Testis (tissue), 3 donors: ENCODE results near the gene SEC16B. TPM values are rescaled to one million over a fixed set of nuclear protein-coding genes. Genes with fewer than 3 reads are reported as not detected.

ENCODE experiments used
- DNase-seq: peaks from one replicate; pipeline ENCODE4 v3.0.0-alpha.2; 2019
- H3K27ac ChIP-seq, 2 donors: fragments of 200-600 bp; sonication (generic); one replicate each; pipeline ENCODE4 v1.5.1; 2019
- H3K27me3 ChIP-seq: fragments of 200-600 bp; sonication (generic); one replicate; pipeline ENCODE4 v1.5.1; 2019
- H3K36me3 ChIP-seq: fragments of 200-600 bp; sonication (generic); one replicate; pipeline ENCODE4 v1.5.1; 2017; ENCODE audit warnings: low read depth; ENCODE audit errors: missing control alignments
- H3K4me1 ChIP-seq: fragments of 200-600 bp; sonication (generic); one replicate; pipeline ENCODE4 v1.5.1; 2019
- H3K4me3 ChIP-seq, 2 donors: fragments of 200-600 bp; sonication (generic); one replicate each; pipeline ENCODE4 v1.5.1; 2017 to 2019
- H3K9me3 ChIP-seq: fragments of 200-600 bp; sonication (generic); one replicate; pipeline ENCODE4 v1.5.1; 2017
- POLR2A ChIP-seq: fragments of 450-650 bp; IDR thresholded peaks from one replicate; pipeline ENCODE4 v1.6.1; 2017; ENCODE audit warnings: antibody characterized with exemption, mild to moderate bottlenecking, moderate library complexity
- WGBS, 2 donors: methylation state at CpG; one replicate each; pipeline ENCODE4 v1.1.5; 2018; 5-methylcytosine and 5-hydroxymethylcytosine counted together
- intact Hi-C: fragments of 100-400 bp; cut with DNase I; formaldehyde crosslinking; loops from one replicate; pipeline ENCODE4 v1.15.1; 2023; ENCODE audit warnings: low total_unique reads
- polyA plus RNA-seq: library from polyadenylated mRNA; stranded (reverse); fragments of 350-450 nt; fragmentation: Illumina TruSeq; extraction: RNeasy Lipid Tissue Mini Kit (QIAGEN cat#74804); gene quantifications from one replicate; pipeline ENCODE4 v1.2.3, GENCODE V29; 2014; ENCODE audit warnings: low read depth, low replicate concordance; ENCODE audit not compliant: insufficient read depth
- total RNA-seq, 2 donors: library from RNA; depleted of rRNA; stranded (reverse); fragments of >200 nt; gene quantifications; one replicate each; pipeline ENCODE4 v1.2.3, GENCODE V29; 2016
- TF ChIP-seq, protein P1 (sequence below), 3 experiments: fragments of 450-650 bp in 2 of 3; fragments of 200-600 bp in 1 of 3; sonication (generic) in 1 of 3; IDR thresholded peaks; one replicate each; pipeline ENCODE4 v1.5.1; 2016 to 2019; ENCODE audit warnings: antibody characterized with exemption in 3 of 3, mild to moderate bottlenecking in 2 of 3, moderate library complexity in 1 of 3

SEC16B gene
- total and polyA plus RNA-seq, 3 donors from 2014 or later = 4.3 to 5.9 (median 4.8) TPM

DNA sequence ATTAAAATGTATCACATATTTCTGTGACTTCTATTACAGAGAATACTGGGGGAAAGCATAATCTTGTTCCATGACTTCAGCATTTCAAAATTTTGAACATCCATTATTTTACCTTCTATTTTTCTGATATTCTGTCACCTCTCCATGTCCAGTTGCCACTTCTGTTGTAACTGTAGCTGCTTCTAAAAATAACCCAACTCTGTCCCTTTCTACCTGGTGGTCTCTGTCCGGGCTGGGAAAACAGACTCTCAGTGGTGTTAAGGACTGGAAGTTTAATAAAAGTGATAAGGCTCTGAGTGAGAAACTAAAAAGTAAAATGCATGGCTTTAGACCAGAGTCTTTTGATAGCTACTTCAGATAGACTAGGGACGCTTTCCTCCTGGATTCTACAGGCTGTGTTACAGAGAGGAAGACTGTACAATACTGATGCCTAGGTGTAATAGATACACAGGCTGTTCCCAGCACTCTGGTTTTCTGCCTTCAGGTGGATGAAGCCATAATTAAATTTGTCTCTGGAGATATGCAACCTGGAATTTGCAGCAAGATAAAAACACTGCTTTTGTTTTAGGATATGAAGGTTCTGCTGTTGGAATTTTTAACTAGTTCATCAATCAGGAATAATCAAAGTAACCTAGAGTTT is 42.1 kb upstream of the SEC16B start:
- Histone ChIP-seq H3K27ac (no peak overlapping the region), H3K36me3 (no peaks in the 10 kb centered on the region), H3K4me3 (no peak overlapping the region), H3K27me3 (no peaks in the 10 kb centered on the region), H3K4me1 (no peaks in the 10 kb centered on the region), H3K9me3 (no peaks in the 10 kb centered on the region)
- no peak for TF ChIP-seq POLR2A
- TF ChIP-seq, protein P1, sequence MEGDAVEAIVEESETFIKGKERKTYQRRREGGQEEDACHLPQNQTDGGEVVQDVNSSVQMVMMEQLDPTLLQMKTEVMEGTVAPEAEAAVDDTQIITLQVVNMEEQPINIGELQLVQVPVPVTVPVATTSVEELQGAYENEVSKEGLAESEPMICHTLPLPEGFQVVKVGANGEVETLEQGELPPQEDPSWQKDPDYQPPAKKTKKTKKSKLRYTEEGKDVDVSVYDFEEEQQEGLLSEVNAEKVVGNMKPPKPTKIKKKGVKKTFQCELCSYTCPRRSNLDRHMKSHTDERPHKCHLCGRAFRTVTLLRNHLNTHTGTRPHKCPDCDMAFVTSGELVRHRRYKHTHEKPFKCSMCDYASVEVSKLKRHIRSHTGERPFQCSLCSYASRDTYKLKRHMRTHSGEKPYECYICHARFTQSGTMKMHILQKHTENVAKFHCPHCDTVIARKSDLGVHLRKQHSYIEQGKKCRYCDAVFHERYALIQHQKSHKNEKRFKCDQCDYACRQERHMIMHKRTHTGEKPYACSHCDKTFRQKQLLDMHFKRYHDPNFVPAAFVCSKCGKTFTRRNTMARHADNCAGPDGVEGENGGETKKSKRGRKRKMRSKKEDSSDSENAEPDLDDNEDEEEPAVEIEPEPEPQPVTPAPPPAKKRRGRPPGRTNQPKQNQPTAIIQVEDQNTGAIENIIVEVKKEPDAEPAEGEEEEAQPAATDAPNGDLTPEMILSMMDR (IDR thresholded peaks at IDR 0.05) = no peak
- 72 to 74% methylated on average over 2 of the region's 2 CpGs for WGBS, 2 donors
- DNase-seq = no peak
- intact Hi-C loops = no loop called here

DNA sequence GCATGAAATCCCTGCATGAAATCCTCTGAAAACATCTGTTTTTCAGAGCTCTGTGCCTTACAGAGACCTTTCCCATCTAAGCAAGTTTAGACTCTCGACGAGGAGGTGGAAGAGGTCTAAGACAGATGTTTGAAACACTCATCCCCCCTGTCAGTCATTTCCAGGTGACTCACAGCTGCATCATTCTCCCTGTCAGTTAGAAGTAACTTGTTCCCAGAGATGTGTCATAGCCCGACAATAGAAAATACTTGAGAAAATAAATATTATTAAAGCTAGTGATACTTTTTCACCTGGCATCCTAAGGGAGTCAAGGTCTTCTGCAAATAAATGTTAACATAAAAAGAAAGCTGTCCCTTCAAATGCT is 41.6 kb upstream of the SEC16B start:
- WGBS, 2 donors = 53 to 67% methylated on average over 3 of the region's 3 CpGs
- Histone ChIP-seq H3K36me3 (no peaks in the 10 kb centered on the region), H3K27me3 (no peaks in the 10 kb centered on the region), H3K9me3 (no peaks in the 10 kb centered on the region), H3K4me1 (no peaks in the 10 kb centered on the region), H3K4me3 (no peak overlapping the region), H3K27ac (no peak overlapping the region)
- TF ChIP-seq, protein P1 (IDR thresholded peaks at IDR 0.05) = no peak
- DNase-seq = no peak
- intact Hi-C loops = no loop called here

DNA sequence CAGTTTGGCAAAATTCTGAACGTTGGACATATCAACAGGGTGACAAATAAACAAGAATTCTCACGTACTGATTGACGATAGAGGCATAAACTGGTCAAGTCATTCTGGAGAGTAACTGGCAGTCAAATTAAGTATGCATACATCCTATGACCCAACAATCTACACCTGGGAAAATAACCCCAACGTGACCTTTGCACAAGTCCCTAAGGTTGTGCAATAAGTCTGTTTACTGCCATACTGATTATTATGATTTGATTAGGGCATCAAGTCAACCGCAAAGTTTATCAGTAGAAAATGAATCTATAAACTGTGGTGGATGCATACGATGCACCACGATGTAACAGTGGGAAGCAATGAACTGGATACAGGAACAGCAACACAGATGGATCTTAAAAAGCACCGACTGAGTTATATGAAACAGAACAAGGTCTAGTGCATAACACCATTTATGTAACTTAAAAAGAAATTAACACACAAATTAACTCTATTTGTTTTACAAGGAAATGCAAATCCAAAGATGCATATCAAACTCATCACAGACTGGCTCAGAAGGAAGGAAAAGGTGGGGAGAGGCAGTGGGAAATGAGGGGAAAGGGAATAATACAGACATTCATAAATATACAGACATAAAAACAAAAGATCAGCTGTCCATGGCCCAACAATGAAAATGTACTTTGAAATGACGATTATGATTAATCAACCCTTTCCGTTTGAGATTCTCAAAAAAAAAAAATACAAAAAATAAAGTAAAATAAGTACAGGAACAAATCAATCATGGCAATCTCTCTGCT is 41.0 kb upstream of the SEC16B start:
- Histone ChIP-seq H3K9me3 (no peaks in the 10 kb centered on the region), H3K27me3 (no peaks in the 10 kb centered on the region), H3K27ac (no peak overlapping the region), H3K36me3 (no peaks in the 10 kb centered on the region), H3K4me3 (no peak overlapping the region), H3K4me1 (peaks cover under 1% of the 10 kb centered on the region)
- no peak for DNase-seq
- 76 to 79% methylated on average over 10 of the region's 10 CpGs for WGBS, 2 donors
- intact Hi-C loops = no loop called here
- TF ChIP-seq, protein P1 (IDR thresholded peaks at IDR 0.05) = no peak
- no peak for TF ChIP-seq POLR2A

DNA sequence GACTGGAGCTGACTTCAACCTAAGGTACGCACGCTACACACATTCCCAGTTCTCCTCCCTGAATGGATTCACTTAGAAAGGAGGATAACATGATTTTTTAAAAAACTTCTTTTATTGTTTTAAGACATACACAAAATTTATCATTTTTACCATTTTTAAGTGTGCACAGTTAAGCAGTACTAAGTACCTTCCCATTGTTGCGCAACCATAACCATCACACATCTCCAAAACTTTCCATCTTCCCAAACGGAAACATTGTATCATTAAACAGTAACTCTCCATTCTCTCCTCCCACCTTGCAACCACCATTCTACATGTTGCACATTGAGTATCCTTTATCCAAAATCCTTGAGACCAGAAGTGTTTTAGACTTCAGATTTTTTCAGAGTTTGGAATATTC is 36.2 kb upstream of the SEC16B start:
- WGBS, 2 donors = 78% methylated on average over 4 of the region's 4 CpGs
- H3K36me3 ChIP-seq = no peaks in the 10 kb centered on the region
- peaks cover 3% of the 10 kb centered on the region for H3K4me1 ChIP-seq
- peak; percentile 23 for DNase-seq
- no peak overlapping the region for H3K4me3 ChIP-seq
- no peak for TF ChIP-seq POLR2A
- TF ChIP-seq, protein P1 (IDR thresholded peaks at IDR 0.05) = no peak
- H3K27ac ChIP-seq = no peak overlapping the region
- intact Hi-C loops = no loop called here
- no peaks in the 10 kb centered on the region for H3K9me3 ChIP-seq
- H3K27me3 ChIP-seq = no peaks in the 10 kb centered on the region
